ENCODE measurements around the gene CCDC47.

The CCDC47 gene

DNA sequence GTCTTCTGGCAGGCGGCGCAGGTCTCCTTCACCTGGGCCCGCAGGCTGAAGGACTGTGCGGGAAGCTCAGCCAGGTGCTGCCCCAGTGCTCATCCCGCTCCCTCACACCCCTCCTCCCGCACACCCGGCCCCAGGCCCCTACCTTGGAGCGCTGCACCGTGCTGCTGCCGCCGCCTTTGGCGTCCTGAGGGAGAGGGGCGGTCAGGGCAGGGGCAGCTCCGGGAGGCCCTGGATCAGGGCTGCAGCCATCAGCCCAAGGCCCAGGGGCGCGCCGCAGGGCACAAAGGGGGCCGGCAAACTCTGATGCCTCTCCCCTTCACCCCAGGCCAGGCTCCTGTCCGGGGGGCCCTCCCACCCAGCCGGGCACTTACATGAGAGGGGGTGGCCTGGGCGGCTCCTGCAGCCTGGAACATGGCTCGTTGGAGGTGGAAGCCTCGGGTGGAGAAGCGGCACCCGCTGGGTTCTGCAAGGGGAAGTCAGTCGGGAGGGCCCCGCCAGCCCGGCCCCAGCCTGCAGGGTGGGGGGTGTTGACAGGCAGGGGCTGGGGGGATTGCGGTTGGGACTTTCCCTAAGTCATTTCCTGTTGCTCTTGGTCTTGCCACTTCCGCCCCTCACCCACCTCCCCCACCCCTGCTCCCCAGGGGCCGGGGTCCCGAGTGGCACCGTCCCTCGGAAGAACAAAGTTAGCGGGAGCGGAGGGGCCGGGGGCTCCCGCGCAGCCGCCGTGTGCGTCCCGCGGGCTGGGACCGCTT, 74.3 kb downstream of the CCDC47 start:
- no peak for DNase-seq (ENCODE audit: low spot score)

DNA sequence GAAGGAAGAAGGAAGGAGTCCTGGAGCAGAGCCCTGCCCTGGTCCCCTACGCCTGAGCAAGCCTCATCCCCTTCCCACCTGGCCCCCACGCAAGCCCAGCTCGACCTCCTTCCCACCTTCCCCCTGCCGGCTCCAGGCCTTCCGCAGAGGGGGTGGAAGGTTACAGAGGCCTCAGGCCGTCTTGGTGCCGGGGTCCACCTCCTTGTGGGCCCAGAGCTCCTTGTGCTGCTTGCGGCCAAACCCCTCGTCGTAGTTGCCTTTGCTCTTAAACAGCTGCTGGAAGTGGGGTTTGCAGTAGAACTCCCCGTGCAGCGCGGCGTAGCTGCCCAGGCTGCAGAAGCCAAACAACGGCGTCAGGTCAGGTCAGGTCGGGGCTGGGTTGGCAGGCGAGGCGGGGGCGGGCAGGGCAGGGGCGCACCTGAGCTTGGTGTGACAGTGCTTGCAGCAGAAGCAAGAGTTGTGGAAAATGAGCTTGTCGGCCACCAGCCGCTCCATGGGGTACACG, 75.0 kb downstream of the CCDC47 start:
- no peak for DNase-seq (ENCODE audit: low spot score)

DNA sequence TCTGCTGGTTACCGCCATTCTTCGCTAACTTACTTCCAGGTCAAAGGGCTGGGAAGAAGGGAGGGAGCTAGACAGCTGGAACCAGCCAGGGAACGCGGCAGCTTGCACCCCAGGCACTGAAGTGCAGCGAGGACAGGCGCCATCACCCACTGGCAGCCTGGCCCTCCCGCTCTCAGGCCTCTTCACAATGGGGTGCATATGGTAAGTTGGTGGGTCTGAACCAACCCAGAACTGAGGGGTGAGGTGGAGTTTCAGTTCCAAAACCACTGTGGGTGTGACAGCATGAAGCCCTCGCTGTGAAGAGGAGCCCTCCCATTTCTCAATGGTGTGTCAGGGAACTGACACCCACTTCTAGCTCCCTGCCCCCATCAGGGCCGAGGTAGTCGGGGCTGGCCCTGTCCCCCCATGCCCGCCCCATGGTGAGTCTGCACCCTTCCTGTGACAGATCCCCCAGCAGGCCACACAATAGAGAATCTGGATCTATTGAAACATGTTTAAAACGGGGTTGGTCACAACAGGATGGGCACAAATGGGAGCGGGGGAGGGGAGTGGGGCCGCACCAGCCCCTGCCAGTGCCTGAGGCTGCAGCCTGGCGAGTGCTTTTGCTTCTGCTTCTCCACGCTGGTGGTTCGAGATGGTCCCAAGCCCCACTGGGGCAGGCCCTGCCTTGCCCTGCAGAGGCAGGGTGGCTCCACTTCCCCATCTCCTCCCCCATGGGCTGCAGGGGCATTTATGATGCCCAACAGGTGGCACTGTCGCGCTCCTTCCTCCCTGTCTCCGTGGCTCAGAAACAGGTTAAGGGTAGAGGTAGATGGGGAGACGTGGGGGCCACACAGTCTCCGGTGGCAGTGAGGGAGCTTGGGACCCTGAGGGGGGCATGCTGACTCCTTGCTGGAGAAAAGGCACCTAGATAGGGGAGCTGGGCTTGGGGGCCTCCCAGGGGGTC, 75.8 kb downstream of the CCDC47 start:
- DNase-seq (ENCODE audit: low spot score), result no peak

DNA sequence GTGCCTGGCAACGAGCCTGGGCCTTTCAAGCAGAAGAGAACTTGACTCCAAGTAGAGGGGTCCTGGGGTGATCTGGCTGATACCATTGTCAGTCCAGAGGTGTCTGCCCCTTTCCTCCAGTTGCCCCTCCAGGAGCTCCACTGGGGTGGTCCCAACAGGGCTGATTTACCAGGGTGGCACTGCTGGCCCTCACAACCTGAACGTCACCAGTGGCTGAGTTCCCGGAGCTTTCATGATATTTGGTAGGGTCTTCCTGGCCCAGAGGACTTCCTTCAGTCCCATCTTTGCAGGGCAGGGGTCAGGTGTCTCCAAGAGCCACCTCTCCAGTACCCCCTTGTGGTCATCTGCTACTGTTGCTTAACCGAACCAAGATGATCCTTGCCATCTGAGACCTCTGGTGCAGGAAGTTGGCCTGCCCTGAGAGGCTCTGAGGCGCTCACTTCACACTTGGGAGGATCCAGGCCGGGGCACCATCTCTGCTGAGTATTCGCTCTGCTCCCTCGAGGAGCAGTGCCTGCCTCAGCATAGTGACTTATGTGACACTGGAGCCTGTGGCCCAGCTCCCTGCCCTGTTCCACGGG, 76.9 kb downstream of the CCDC47 start:
- no peak for DNase-seq (ENCODE audit: low spot score)

DNA sequence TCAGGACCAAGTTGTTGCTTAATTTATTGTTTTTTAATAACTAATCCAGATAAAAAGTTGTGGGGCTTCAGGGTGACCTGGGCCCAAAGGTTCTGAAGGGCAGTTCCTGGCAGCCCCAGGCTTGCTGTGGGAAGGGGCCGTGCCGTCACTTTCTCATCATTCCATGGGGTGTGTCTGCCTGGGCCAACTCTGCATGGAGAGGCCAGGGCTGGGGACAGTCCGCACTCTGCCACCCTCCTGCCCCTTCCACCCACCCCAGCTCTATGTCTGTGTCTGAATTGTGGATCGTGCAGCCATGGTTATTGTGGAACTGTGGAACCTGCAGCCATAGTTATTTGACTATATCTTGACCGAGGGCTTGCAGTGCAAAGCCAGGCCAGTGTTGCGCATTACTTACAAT, 77.5 kb downstream of the CCDC47 start:
- DNase-seq (ENCODE audit: low spot score), result no peak
